ENCODE measurements around the gene RBMS3.
A peak's percentile ranks its signal among the peaks of the same experiment; 100 is the strongest.
"Not testable (repeated sequence)": the region's sequence is repeated elsewhere in the genome, so short reads cannot be mapped to it uniquely, and the experiment has no call there.

The RBMS3 gene

DNA sequence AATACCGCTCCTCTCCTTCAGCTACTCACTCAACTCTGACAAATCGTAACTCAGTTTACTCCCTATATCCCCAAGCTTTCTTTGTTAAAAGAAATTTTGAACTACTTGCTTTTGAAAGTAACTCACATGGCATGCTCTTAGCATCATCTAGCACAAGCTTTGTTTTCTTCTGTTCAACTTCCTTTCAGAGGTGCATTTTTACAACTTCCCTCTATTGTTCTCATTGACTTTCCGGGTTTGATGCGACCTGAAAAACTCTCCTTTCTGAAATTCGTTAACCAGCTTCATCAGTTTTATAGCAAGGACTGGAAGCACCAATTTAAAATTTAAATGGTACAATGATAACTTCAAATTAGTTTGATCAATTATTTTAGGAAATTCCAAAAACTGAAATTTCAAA is 696.0 kb downstream of the RBMS3 start:
- DNase-seq, result no peak

DNA sequence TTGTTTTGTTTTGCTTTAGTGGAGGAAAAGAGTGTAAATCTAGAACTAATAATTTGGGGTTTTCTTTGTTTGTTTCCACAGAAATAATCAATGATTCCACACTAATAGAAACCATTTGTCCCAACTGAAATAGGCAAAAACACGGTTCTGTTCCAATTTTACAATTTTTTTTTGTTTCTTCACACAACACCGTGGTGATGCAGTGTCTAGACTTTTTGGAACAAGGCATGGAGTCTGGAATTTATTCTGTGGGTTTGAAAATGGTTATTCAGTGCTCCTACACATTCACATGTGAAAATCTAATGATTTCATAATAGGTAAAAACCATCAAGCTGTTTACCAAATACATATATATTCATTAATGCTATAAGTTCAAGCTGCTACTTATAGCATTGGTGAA is 696.5 kb downstream of the RBMS3 start:
- DNase-seq, result no peak

DNA sequence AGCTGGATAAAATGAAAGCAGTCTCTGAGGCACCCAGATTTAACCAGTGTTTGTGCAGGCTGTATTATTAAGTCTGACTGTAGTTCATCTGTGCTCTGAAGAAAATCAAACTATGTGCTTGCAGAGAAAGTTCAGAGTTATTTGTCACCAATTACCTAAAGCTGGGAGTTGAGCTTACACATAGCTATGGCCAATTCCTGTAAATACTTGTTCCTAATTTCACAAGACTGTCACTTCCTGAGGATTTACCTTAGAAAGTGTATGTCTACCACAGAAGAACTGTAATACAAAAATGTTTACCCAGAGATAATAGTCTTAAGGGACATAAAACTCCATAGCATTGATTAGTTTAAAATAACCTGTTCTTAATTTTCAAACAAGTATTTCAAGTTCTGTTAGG is 697.2 kb downstream of the RBMS3 start:
- no peak for DNase-seq

DNA sequence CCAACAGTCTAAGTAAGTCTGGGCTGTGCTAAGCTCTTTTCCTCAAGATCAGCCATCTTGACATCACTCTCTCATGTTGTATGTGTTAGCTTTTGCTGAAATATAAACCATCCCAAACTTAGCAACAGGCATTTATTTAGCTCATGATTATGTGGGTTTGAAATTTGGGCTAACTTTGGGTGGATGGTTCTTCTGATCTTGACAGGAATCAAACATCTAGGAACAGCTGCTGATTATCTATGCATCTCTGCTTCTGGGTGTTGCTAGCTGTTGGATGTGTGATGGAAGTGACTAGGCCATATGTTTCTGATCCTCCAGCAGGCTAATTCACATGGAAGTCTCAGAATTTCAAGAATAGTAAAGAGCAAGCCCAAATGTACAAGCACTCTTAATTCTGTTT is 710.3 kb downstream of the RBMS3 start:
- DNase-seq, result no peak

DNA sequence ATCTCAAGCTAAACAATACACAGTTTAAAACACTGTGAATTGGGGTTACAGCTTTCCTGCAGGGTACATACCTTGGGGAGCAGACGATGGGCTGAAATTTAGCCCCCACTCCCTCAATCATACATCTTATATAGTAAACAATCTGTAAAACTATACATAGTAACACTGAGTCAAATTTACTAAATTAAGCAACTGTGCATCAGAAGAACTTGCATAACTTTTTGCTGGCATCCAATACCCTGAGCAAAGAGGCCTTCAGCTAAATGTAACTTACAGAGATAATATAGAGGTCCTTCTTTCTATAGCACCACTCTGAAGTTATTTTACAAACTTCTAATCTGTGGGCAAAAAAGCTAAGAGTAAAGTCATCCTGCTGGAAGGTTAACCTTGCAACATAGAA is 721.9 kb downstream of the RBMS3 start:
- no peak for DNase-seq

DNA sequence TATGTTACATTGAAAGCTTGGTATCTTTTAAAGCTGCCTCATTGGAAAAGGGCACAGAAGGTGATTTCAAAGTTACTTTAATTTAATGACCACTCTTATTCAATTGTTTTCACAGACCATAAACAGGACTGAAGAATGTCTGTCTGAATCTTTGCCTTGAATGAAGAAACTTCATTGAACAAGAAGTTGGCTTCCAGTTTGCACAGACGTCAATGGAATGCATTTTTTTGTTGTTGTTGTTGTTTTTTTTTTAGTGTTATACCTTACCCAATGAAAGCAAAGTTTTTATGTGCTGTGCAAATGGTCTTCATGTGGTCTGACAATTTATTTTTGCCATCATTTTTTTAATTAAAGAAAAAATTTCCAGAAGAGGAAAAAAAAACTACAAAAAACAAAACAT is 722.9 kb downstream of the RBMS3 start:
- DNase-seq, result no peak

DNA sequence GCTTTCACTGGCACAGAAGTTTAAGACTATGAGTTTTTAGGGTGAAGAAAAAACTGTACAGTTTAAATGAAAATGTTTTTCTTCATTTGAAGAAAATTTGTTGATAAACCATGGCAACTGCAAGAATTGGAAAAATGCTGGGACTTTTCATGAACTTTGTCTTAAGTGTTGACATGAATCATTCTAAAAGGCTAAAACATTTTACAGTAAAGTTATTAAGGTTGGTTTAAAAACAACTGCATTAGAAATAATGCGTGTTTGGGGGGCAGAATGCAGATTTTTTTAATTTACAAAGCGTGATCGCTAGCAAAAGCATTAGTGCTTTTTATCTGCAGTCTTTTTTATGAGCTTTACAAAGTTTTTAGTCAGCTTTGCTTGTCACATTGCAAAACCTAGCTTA is 723.6 kb downstream of the RBMS3 start:
- no peak for DNase-seq

DNA sequence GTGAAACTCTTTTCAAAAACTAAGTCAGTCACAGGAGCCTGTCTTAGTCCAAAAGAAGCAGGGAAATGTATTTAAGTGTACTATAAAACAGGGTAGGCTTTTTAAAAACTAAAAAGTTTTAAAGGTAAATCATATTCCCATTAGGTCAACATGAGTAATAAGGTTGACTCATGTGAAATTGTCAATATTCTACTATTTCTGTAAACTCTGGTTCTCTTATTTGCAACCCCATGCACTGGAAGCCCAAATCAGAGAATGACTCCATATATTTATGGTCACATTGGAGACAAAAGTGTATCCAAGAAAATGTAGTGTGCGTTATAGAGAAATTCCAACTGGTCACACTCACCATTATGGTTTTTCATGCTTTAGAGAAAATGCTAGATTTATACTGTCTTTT is 725.2 kb downstream of the RBMS3 start:
- DNase-seq, result no peak

DNA sequence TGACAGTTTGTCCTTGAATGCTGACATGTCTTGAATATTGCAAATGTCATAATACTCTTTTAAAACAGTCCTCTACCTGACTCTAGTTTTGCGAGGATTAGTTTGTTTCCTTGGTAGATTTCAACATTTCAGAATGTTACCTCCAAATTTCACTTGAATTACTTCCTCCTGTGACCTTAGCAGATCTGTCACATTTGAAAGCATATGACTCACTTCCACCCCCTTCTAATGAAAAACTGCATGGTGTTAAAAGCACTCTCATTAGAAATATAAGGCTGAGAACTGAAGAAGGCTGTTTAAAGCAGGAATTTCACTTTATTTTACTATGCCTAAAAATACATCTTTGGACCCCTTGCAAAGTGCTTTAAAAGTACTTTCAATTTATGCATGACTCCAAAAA is 726.8 kb downstream of the RBMS3 start:
- no peak for DNase-seq

DNA sequence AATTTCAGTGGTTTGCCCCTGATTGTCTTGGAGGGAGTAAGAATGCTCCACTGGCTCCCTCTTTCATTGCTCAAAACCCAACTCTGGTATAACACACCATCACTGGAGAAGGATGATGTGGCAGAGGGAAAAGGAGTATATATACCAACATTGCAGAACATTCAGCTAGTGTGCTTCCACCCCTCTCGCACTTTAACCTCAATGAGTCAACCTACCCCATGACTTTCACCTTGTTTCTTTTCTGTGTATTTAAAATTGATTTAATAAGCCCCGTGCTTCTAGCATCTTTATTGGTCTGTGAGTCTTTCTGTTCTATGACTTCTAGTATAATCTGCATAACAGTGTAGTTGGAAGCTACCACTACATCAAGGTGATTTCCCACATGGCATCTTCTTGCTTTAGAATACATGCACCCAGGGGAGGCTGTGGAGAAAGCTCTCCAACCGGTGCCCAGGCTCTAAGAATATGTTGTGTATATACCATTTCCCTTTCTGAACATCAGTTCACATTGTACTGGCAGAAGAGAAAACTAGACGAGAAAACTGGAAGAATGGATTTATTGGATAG is 730.4 kb downstream of the RBMS3 start:
- no peak for DNase-seq

DNA sequence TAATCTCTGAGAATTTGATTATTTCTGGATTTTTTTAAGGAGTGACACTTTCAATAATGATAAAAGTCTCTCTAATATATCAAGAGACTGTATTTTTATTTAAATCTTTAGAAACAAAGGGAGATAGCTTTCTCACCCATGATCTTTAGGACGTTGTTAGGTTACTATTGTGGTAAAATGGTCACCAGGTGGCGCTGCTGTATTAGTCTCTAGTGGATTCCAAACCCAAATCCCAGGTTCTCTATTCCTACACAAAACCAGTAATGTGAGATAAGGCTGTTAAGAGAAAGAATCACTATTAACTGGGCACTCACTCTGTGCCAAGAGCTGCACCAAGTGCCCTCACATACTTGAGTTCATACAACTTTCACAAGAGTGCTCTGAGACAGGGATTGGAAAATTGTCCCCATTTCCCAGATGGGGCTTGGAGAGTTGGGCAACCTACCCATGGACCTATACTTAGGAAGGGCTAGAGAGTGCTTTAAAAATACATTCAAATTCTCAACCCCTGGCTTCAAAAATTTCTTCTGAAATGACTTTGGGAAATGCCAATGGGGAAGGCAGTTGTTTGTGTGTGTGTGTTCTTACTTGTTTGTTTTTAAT is 732.2 kb downstream of the RBMS3 start:
- no peak for DNase-seq

DNA sequence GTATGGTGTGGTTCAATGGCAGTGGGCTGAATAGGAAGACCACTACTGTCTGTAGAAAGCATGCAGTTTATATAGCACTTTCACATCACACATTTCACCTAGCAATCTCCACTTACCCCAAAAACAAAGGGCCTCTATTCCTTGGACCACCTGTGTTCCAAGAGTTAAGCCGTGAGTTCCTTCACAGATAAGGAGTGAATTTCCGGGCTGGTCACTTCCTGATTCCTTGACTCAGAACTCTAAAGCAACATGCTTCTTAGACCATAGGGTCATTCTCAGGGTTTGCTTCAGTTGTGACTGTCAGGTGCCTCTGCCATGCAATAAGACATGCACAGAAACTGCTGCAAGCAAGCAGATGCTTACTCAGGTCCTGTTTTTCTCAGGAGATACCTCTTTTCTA is 737.0 kb downstream of the RBMS3 start:
- DNase-seq, result no peak

DNA sequence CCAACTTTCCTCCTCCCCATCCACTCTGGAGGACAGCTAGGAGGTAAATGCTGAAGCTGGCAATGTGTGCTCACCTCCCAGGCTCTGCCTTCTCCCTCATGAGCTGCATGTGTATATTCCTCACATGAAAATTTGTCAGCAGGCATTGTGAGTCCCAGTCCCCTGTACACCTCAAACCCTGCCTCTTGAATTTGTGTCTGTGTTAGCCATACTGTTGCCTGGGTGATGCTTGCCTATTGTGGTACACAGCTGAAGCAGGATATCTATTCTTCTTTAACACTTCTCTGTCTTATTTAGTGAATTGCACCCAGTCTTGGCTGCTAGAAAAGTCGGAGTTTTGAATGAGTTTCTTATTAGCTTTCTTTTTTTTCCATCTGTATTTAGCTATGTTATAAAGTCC is 739.5 kb downstream of the RBMS3 start:
- DNase-seq, result no peak

DNA sequence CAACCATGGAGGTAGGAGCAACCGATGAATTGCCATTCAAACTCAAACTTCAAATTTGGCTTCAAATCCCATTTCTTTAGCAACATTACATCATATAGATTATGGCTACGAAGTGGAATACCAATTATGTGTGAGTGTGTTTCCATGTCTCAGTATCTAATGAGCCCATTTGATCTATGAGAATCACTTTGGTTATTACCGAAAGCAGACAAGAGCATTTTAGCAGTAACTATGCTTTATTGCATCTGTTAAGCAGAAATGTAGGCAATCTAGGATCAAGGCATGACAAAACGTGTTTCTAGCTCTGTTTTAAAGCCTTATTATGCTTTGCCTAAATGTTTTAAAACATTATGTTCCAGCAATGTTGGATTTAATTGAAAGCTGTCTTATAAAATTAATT is 743.6 kb downstream of the RBMS3 start:
- DNase-seq, result no peak

DNA sequence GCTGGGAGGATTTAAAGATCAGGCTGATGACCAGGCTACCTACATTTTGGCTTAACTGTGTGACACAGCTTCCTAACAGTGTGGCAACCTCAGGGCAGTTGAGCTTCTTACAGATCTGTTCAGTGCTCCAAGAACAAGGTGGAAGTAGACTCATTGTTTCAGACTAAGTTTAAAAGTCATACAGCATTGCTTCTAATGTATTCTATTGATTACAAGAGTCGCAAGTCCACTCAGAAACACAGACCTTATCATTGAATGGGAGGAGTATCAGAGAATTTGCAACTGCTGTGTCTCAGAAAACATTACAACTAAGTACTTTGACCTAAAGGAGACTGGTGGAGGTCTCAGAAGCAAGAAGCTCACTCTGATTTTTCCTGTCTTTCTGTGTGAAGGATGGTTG is 746.0 kb downstream of the RBMS3 start:
- DNase-seq, result no peak

DNA sequence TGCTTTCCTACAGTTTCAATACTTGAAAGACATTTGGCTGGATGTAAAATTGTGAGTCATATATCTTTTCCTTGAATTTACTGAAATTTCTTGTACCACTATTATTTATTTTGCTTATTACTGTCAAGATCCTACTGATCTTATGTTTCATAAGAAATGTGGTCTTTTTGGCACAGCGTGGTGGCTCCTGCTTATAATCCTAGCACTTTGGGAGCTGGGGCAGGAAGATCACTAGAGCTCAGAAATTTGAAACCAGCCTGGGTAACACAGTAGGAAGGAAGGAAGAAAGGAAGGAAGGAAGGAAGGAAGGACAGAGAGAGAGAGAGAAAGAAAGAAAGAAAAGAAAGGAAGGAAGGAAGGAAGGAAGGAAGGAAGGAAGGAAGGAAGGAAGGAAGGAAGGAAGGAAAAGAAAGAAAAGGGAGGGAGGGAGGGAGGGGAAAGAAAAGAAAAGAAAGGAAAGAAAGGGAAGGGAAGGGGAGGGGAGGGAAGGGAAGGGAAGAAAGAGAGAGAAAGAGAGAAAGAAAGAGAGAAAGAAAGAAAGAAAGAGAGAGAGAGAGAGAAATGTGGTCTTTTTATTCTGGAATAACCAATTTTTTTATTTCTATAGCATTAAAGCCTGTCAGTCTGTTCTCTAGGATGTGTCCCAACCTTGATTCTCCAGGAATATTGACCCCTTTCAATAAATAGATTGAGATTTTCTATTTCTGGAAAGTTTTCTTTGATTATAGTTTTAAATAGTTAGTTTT is 753.5 kb downstream of the RBMS3 start:
- no peak for DNase-seq

DNA sequence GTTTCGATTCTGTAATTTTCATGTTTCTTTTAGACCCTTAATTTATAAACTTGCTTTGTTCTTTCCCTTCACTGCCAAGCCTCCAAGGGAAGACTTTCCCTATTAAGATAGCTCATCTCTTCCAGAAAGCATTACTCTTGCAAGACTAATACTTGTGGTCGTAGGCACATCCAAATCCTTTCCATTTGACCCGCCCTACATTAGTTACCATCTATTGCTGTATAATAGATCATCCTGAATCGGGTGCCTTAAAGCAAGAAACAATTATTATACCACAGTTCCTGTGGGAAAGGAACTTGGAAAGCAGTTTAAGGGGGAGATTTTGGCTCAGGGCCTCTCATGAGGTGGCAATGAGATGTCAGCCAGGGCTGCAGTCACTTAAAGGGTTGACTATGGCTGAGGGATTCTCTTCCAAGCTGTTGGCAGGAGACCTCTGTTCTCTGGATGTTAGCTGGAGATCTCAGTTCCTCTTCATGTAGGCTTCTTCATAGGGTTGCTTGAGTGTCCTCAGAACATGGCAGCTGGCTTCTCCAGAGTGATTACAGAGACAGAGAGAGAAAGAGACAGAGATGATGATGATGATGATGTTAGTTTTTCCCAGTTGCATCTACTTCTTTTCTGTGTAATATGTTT is 755.2 kb downstream of the RBMS3 start:
- peak; percentile 40 for DNase-seq

DNA sequence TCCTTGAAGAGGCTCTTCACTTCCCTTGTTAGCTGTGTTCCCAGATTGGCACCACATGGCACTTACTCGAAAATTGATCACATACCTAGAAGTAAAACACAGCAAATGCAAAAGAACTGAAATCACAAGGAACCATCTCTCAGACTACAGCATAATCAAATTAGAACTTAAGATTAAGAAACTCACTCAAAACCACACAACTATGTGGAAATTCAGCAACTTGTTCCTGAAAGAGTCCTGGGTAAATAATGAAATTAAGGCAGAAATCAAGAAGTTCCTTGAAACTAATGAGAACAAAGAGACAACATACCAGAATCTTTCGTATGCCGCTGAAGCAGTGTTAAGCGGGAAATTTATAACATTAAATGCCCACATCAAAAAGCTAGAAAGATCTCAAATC is 759.3 kb downstream of the RBMS3 start:
- no peak for DNase-seq

DNA sequence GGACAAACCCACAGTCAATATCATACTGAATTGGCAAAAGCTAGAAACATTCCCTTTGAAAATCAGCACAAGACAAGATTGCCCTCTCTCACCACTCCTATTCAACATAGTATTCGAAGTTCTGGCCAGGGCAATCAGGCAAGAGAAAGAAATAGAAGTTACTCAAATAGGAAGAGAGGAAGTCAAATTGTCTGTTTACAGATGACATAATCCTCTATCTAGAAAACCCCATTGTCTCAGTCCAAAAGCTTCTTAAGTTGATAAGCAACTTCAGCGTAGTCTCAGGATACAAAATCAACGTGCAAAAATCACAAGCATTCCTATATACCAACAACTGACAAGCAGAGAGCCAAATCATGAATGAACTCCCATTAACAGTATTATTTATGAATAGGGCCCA is 760.6 kb downstream of the RBMS3 start:
- not testable (repeated sequence) for DNase-seq

DNA sequence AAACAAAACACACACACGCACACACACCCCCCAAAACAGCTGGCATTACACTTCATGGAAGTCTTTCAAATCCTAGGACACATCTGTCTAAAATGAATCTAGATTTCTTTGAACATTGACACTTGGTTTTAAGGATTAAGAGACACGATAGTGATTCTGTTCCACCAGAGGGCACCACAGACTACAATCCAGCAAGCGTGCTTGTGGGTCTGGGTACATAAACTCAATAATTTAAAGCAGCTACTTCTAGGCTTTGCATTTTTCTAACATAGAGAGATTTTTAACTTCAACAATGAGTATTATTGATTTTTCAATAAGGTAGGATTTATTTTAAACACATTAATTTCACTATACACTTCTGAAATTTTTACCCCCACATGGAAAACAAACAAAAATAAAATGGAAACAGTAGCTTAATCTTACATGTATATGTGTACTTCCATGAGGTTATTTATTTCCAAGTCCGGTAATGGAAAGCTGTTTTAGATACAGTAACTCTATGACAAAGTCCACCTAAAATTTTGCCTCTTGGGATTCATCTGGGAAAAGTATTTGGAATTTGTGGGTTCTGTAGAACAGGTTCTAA is 761.5 kb downstream of the RBMS3 start:
- DNase-seq, result peak; percentile 56

DNA sequence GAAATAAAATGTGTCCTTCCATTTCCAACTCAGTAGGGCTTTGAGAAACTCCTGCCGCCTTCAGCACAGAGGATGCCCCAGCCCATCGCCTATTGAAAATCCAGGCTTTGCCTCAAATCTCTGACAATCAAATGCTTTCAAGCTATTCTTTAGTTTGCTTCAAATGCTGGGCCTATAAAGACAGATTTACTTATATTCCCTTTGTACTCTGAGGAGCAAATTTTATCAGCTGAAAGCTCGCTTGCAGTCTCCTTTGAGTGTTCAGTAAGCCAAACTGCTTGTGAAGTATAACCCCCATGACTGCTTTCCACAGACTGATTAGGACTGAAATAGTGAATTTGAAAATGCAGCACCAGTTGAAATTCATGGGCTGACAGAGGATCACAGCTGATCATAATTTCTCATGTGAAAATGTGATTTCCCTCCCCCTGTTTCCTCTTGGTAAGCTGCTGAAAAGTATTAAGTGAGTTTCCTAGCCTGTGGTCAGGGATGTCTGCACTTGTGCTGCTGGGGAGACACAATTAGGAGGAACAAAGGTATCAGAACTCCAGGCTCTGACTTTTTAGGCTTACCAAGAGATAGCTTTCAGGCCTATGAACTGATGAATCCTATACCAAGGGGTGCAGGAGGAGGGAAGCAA is 762.2 kb downstream of the RBMS3 start:
- DNase-seq, result no peak

DNA sequence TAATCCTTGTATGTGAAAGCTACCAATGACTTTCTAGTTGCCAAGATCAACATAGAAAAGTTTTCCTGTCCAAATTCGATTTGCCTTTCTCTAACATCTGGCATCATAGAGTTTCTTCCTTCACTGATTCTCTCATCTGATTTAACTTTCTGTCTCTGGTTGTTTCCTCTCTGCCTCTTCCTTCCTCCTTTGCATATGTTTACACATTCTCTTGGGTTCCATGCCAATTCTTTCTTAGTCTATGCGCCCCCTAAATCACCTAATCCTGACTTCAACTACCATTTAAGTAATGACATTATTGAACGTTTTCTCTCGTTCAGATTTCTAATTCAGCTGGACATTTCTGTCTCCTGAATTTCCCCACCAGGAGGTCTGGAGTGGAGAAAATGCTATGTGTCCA is 763.6 kb downstream of the RBMS3 start:
- no peak for DNase-seq

DNA sequence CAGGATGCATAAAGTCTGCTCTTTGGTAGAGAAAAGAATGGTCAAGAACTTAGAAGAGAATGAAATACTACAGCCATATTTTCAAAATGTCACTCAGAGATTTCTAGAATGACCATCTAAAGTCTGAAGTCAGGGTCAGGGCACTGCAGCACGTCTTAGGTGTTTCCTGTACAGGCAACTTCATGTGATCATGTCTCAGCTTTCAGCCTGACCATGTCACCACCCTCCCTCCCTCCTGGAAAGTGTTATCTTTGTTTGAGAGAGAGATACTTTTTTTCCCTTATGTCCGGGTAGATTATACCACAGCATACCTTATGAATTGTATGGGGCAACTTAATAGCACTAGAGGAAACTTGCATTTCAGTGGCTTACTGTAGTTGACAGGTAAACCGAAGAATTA is 767.6 kb downstream of the RBMS3 start:
- DNase-seq, result no peak
